ENCODE results near the gene DYRK1A.

DYRK1A gene

DNA sequence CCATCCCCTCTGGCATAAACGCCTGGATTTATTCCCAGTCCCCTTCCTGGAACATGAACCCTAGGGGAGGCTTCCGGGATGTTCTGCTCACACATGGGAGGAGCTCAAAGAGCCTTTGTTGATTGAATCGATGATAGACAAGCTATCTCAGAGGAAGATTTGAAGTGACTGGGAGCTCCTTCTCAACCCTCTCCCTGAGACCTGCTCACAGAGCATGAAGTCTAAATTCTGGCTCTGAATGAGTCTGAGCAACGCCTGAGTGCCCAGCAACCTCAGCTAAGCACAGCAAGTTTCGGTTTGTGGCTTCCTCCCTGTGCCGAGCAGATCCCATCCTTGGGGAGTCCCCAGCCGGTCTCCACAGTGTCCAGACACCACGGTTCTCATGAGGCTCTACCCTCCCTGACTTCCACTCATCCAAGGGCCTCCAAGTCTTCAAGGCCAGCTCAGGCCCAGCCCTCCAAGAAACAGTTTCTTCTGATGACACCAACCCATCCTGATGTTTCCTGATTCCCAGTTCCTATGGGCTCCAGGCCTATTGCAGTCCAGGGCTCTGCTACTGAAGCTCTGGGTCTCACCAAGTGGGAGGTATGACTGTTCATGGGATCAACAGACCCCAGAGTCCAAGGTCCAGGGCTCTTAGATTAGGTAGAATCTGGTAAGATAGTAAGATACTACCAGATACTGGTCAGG is 190.8 kb downstream of the DYRK1A start:
- TF ChIP-seq, protein P1, sequence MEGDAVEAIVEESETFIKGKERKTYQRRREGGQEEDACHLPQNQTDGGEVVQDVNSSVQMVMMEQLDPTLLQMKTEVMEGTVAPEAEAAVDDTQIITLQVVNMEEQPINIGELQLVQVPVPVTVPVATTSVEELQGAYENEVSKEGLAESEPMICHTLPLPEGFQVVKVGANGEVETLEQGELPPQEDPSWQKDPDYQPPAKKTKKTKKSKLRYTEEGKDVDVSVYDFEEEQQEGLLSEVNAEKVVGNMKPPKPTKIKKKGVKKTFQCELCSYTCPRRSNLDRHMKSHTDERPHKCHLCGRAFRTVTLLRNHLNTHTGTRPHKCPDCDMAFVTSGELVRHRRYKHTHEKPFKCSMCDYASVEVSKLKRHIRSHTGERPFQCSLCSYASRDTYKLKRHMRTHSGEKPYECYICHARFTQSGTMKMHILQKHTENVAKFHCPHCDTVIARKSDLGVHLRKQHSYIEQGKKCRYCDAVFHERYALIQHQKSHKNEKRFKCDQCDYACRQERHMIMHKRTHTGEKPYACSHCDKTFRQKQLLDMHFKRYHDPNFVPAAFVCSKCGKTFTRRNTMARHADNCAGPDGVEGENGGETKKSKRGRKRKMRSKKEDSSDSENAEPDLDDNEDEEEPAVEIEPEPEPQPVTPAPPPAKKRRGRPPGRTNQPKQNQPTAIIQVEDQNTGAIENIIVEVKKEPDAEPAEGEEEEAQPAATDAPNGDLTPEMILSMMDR (IDR thresholded peaks at IDR 0.05; ENCODE audit: low read depth, low read length), result no peak
- no peaks in the 10 kb centered on the region for H3K27me3 ChIP-seq (ENCODE audit: insufficient read depth, low read depth, severe bottlenecking)
- no peaks in the 10 kb centered on the region for H3K9me3 ChIP-seq (ENCODE audit: severe bottlenecking)
- H3K27ac ChIP-seq, result no peak overlapping the region
- H3K36me3 ChIP-seq, result no peaks in the 10 kb centered on the region
- no peak for DNase-seq
- H3K4me3 ChIP-seq (ENCODE audit: low read depth, low read length), result no peak overlapping the region

GRCh38 chr21:37558676-37559211 is 192.2 kb downstream of the DYRK1A start:
- no peaks in the 10 kb centered on the region for H3K9me3 ChIP-seq (ENCODE audit: severe bottlenecking)
- H3K36me3 ChIP-seq, result no peaks in the 10 kb centered on the region
- no peak overlapping the region for H3K4me3 ChIP-seq (ENCODE audit: low read depth, low read length)
- TF ChIP-seq, protein P1 (IDR thresholded peaks at IDR 0.05; ENCODE audit: low read depth, low read length), result no peak
- H3K27ac ChIP-seq, result no peak overlapping the region
- no peaks in the 10 kb centered on the region for H3K27me3 ChIP-seq (ENCODE audit: insufficient read depth, low read depth, severe bottlenecking)
- no peak for DNase-seq

DNA sequence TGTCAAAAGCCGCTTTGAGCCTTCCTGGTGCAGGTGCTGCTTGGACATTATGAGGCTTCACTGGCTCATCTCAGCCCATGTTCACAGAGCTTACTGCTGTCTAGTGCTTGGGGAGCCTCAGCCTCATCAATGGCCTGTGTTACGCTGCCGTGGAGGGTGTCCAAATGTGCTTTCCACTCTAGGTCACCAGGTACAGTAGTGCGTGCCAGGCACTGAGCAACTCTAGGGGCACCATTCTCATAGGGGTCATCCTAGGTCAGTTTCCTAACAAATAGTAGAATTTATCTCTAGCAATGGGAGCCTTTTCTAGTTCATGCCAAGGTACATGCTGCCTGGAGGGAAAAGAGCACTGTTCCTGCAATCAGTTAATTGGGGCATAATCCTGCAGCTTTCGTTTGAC is 193.8 kb downstream of the DYRK1A start:
- Histone ChIP-seq H3K9me3 (ENCODE audit: severe bottlenecking) (no peaks in the 10 kb centered on the region), H3K27me3 (ENCODE audit: insufficient read depth, low read depth, severe bottlenecking) (no peaks in the 10 kb centered on the region), H3K27ac (no peak overlapping the region), H3K4me3 (ENCODE audit: low read depth, low read length) (no peak overlapping the region), H3K36me3 (no peaks in the 10 kb centered on the region)
- no peak for DNase-seq
- TF ChIP-seq, protein P1 (IDR thresholded peaks at IDR 0.05; ENCODE audit: low read depth, low read length), result no peak

GRCh38 chr21:37561506-37561905 is 194.9 kb downstream of the DYRK1A start:
- H3K9me3 ChIP-seq (ENCODE audit: severe bottlenecking), result no peaks in the 10 kb centered on the region
- H3K27ac ChIP-seq, result no peak overlapping the region
- no peak overlapping the region for H3K4me3 ChIP-seq (ENCODE audit: low read depth, low read length)
- H3K36me3 ChIP-seq, result no peaks in the 10 kb centered on the region
- no peaks in the 10 kb centered on the region for H3K27me3 ChIP-seq (ENCODE audit: insufficient read depth, low read depth, severe bottlenecking)
- TF ChIP-seq, protein P1 (IDR thresholded peaks at IDR 0.05; ENCODE audit: low read depth, low read length), result no peak
- DNase-seq, result no peak

DNA sequence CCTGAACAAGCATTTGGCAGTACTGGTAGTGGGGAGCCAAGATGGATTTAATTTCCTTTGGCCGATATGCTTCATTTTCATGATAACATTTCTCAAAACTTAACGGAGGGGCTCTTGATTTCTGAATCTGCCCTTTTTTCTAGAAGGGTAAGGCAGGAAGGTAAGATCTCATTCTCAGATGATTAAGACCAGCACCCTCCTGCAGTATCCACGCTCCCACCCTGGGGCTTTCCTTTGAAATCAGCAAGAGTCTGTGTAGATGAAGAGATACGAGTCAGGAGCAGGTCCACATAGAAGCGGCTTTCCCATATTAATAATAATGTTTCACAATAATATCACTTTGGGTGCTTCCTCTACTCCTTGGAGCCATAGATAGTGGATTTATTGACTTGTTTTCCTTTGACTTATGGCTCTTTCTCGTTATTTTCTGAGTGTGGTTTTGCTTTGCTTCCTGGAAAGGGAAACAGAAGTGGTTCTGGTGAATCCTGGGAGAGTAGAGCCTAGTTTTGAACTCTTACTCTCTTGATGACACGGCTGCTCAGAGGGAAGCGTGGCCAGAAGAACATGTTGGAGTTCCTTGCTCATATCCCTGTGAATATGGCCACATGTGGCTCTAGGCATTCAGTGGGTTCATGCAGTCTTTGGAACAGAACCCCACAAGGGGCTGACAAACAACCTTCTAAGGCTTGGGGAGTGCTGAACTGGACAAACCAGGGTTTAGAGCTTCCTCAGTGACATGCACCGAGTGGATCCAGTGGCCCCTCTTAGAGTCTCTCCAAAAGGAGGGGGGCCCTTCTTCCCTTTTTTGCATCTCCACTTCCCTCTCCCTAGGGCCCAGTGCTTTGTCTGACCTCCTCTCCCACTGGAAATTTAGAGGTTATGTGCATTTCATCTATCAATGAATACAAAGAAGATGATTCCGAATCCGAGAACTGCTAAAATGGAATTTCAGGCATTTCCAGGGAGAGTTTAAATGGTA is 195.7 kb downstream of the DYRK1A start:
- no peaks in the 10 kb centered on the region for H3K9me3 ChIP-seq (ENCODE audit: severe bottlenecking)

More for the DNA sequence above, 195.7 kb downstream of the DYRK1A start:
- Histone ChIP-seq H3K36me3 (no peaks in the 10 kb centered on the region), H3K4me3 (ENCODE audit: low read depth, low read length) (no peak overlapping the region), H3K27me3 (ENCODE audit: insufficient read depth, low read depth, severe bottlenecking) (no peaks in the 10 kb centered on the region), H3K27ac (no peak overlapping the region)
- TF ChIP-seq, protein P1 (IDR thresholded peaks at IDR 0.05; ENCODE audit: low read depth, low read length), result no peak
- DNase-seq, result no peak
